ENCODE results near the gene DEF6.

The DEF6 gene

GRCh38 chr6:35294308-35294945, 3.2 kb upstream of the DEF6 start:
- TF ChIP-seq, protein P1, sequence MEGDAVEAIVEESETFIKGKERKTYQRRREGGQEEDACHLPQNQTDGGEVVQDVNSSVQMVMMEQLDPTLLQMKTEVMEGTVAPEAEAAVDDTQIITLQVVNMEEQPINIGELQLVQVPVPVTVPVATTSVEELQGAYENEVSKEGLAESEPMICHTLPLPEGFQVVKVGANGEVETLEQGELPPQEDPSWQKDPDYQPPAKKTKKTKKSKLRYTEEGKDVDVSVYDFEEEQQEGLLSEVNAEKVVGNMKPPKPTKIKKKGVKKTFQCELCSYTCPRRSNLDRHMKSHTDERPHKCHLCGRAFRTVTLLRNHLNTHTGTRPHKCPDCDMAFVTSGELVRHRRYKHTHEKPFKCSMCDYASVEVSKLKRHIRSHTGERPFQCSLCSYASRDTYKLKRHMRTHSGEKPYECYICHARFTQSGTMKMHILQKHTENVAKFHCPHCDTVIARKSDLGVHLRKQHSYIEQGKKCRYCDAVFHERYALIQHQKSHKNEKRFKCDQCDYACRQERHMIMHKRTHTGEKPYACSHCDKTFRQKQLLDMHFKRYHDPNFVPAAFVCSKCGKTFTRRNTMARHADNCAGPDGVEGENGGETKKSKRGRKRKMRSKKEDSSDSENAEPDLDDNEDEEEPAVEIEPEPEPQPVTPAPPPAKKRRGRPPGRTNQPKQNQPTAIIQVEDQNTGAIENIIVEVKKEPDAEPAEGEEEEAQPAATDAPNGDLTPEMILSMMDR (IDR thresholded peaks at IDR 0.05; ENCODE audit: low read length, missing control alignments): peak; percentile 76
- DNase-seq (ENCODE audit: low read depth): peak; percentile 52
- no peak overlapping the region for H3K4me3 ChIP-seq (replicated peaks; ENCODE audit: low read depth, low read length)

- TF ChIP-seq, protein P1 (IDR thresholded peaks at IDR 0.05; ENCODE audit: low read length, missing control alignments): no peak
- H3K4me3 ChIP-seq (replicated peaks; ENCODE audit: low read depth, low read length): no peak overlapping the region
- DNase-seq (ENCODE audit: low read depth): no peak
These were observed 2.6 kb upstream of the DEF6 start for GRCh38 chr6:35295036-35295435.

DNA sequence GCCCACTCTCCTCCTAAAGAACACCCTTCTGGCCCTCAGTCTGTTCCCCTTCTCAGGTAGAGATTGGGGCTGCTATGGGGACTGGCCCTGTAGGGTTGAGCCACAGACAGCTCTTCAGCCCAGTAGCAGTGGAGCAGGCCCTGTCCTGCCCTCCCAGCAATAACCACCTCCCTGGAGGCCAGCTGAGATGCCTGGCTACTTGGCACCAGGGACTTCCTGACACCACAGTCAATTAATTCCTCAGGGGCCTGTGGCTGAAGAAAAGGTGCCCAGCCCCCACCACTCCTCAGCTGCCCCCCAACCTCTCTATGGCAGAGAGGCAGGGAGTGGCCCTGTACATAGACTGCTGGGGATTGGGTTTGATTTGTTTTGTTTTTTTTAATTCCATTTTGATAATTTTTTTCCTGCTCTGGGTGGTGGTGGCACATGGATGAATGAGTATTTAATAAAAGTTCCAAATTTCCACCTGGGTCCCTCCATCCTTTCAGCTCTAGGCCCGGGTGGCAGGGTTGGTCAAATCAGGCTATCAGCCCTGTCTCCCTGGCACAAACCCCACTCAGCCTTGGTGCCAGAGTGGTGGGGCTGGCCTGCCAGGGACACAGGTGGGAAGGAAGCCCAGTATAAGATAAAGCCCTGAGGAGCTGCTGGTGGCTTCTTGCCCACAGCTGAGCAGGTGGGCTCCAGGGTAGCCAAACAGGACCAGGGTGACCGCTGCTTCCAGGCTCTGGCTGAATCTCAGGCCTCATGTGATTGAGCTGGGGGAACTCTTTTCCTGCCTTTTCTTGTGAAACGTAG, 1.9 kb upstream of the DEF6 start:
- TF ChIP-seq, protein P1 (IDR thresholded peaks at IDR 0.05; ENCODE audit: low read length, missing control alignments): no peak
- H3K4me3 ChIP-seq (replicated peaks; ENCODE audit: low read depth, low read length): no peak overlapping the region
- no peak for DNase-seq (ENCODE audit: low read depth)

GRCh38 chr6:35296931-35297600, 552 bp upstream of the DEF6 start:
- TF ChIP-seq, protein P1 (IDR thresholded peaks at IDR 0.05; ENCODE audit: low read length, missing control alignments): no peak
- DNase-seq (ENCODE audit: low read depth): no peak
- H3K4me3 ChIP-seq (replicated peaks; ENCODE audit: low read depth, low read length): no peak overlapping the region

DNA sequence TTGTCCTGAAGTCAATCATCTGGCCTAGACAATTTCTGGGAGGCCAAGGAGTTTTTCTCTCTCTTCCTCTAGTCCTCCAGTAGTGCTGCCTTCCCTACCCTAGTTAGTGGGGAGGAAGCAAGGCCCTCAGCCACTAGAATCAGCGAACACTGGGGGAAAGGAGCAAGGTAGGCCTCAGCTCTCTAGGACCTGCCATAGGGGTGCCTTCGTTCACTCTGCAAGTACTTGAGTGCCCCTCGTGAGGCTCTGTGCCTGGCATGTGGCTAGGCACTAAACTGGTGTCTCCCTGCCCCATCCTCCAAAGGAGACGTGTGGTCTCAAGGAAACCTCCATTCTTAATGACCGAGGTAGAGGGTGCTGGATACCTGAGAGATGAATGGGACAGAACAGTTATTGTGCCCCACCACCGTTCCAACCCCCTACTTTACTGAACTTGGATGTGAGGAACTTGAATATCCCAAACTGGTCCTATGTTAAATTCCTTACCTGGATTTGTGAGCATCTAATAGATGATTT, 1.1 kb downstream of the DEF6 start:
- TF ChIP-seq, protein P1 (IDR thresholded peaks at IDR 0.05; ENCODE audit: low read length, missing control alignments): no peak
- no peak overlapping the region for H3K4me3 ChIP-seq (replicated peaks; ENCODE audit: low read depth, low read length)
- no peak for DNase-seq (ENCODE audit: low read depth)

DNA sequence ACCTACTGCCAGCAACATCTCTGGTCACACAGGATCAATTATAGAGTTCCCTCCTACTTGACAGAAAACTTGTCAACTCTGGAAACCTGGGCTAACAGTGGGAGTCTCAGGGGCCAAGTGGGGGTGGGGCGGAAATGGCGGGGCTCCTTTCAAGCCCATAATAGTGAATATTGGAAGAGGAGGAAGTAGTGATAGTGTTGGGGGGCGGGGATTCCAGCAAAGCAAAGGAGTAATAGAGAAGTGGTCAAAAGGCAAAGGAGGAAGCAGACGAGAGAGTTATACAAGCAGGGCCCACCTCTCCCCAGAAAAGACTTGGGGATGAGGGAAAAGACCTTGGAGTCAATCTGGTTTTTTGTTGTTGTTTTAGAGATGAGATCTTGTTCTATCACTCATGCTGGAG, 2.1 kb downstream of the DEF6 start:
- TF ChIP-seq, protein P1 (IDR thresholded peaks at IDR 0.05; ENCODE audit: low read length, missing control alignments): no peak
- DNase-seq (ENCODE audit: low read depth): no peak
- no peak overlapping the region for H3K4me3 ChIP-seq (replicated peaks; ENCODE audit: low read depth, low read length)

Data from fibroblast of pulmonary artery (primary cell).